ENCODE data around the gene WDR88. TPM values are rescaled to one million over a fixed set of nuclear protein-coding genes. Genes with fewer than 3 reads are reported as not detected.

Gene WDR88
- total and polyA plus RNA-seq, 2 of the 8 experiments (the other 6 are each of a cell fraction or from before 2014, with no cell fraction given): not detected

GRCh38 chr19:33220115-33220514 lies 88.2 kb downstream of the WDR88 start (continued):
- TF ChIP-seq USF2 (IDR thresholded peaks at IDR 0.05; ENCODE audit: low read length): no peak
- TF ChIP-seq RFX5 (IDR thresholded peaks at IDR 0.05; ENCODE audit: borderline replicate concordance, low read depth, low read length): no peak
- TF ChIP-seq TCF12 (IDR thresholded peaks at IDR 0.05; ENCODE audit: low read depth, low read length): no peak
- no peak for TF ChIP-seq CREB1 (IDR thresholded peaks at IDR 0.05)
- TF ChIP-seq KDM4A (IDR thresholded peaks at IDR 0.05; ENCODE audit: low read depth, low read length, severe bottlenecking): no peak
- no peak for TF ChIP-seq HDAC6 (IDR thresholded peaks at IDR 0.05; ENCODE audit: low read depth, low read length)
- TF ChIP-seq SAP30 (IDR thresholded peaks at IDR 0.05; ENCODE audit: insufficient read depth, insufficient replicate concordance, low read length): no peak

Measured in H1 (cell line).